ENCODE measurements around the gene LIFR.

LIFR gene

DNA sequence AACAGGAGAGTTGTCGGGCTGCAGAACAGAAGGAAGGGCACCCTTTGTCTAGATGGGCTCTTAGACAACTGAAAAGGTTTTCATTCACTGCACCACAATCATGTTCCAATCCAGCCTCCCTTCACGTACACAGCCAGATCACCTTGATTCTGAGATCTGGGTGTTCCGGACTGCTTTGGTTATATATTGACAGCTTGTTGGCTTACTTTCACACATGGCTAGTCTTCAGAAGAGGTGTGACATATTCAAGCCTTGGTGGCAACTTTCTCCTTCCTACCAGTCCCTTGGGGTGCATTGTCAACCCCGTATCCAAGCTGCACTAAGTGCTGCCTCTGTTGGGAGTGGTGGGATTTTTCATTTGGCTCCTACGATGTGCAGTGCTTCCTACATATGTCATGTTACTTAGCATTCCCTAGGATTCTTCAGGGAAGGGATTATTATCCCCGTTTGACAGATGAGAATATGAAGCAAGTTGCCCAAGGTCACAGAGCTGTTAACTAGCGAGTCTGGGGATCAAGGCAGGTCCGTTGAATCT, 100.6 kb downstream of the LIFR start:
- H3K4me3 Mint-ChIP-seq: no peak overlapping the region
- peaks cover 38% of the 10 kb centered on the region for H3K4me1 Mint-ChIP-seq
- peak overlapping the region; percentile 23 for H3K27ac Mint-ChIP-seq
- peaks cover 46% of the 10 kb centered on the region for H3K27me3 Mint-ChIP-seq
- H3K9me3 Mint-ChIP-seq: no peaks in the 10 kb centered on the region
- no peaks in the 10 kb centered on the region for H3K36me3 Mint-ChIP-seq

DNA sequence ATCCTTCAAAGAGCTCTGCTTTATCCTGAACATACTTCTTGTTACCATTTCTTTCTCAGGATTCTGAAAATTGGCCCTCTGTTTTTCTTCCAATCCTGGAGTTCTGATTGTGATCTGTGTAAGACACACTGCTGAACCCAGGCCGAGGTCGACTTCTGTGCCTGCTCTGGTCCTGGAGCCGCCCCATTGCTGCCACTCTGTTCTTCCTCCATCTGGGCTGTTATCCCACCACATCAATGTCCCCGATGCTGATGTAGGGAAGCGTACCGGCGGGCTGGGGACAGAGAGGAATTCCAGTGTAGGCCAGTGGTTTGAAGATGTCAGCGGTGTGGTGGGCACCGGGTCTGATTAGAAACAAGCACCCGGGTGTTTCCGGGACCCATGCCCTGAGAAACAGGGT, 102.5 kb downstream of the LIFR start:
- peaks cover 40% of the 10 kb centered on the region for H3K4me1 Mint-ChIP-seq
- peak overlapping the region; percentile 55 for H3K4me3 Mint-ChIP-seq
- peaks cover 59% of the 10 kb centered on the region for H3K27me3 Mint-ChIP-seq
- H3K27ac Mint-ChIP-seq: no peak overlapping the region
- H3K36me3 Mint-ChIP-seq: no peaks in the 10 kb centered on the region
- H3K9me3 Mint-ChIP-seq: no peaks in the 10 kb centered on the region

DNA sequence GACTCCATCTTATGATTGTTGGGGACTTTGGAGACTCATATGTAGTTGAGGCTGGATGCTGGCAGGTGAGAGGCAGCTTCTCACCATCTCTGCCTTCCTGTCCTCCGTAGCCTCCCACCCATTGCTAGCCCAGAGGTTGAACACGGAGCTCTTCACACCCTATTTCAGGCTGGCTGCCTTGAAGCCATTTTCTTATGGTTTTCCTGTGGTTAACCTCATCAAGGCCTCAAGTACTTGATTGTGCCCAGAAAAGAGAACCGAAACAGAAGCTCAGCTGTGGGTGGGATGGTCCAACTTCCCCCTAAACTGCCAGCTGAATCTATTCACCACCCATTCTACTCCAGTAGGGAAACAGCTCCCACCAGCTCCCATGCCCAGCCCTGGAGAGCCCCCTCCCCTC, 102.9 kb downstream of the LIFR start:
- H3K36me3 Mint-ChIP-seq: no peaks in the 10 kb centered on the region
- peaks cover 40% of the 10 kb centered on the region for H3K4me1 Mint-ChIP-seq
- H3K27me3 Mint-ChIP-seq: peaks cover 60% of the 10 kb centered on the region
- H3K9me3 Mint-ChIP-seq: no peaks in the 10 kb centered on the region
- peak overlapping the region; percentile 55 for H3K4me3 Mint-ChIP-seq
- no peak overlapping the region for H3K27ac Mint-ChIP-seq

DNA sequence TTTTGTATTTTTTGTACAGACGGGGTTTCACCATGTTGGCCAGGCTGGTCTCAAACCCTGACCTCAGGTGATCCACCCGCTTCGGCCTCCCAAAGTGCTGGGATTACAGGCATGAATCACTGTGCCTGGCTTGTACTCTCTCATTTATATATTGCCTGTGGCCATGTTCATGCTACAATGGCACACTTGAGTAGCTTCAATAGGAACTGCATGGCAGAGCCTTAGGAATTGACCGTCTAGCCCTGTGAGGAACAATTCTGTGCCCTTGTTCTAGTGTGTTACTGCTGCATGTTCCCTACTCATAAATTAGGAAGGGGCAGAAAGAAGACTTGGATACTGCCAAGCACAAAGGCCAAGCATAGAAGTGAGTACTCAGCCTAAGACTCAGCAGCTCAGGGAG, 104.2 kb downstream of the LIFR start:
- H3K9me3 Mint-ChIP-seq: no peaks in the 10 kb centered on the region
- no peaks in the 10 kb centered on the region for H3K36me3 Mint-ChIP-seq
- no peak overlapping the region for H3K4me3 Mint-ChIP-seq
- H3K4me1 Mint-ChIP-seq: peaks cover 40% of the 10 kb centered on the region
- H3K27me3 Mint-ChIP-seq: peaks cover 57% of the 10 kb centered on the region
- H3K27ac Mint-ChIP-seq: peak overlapping the region; percentile 43

DNA sequence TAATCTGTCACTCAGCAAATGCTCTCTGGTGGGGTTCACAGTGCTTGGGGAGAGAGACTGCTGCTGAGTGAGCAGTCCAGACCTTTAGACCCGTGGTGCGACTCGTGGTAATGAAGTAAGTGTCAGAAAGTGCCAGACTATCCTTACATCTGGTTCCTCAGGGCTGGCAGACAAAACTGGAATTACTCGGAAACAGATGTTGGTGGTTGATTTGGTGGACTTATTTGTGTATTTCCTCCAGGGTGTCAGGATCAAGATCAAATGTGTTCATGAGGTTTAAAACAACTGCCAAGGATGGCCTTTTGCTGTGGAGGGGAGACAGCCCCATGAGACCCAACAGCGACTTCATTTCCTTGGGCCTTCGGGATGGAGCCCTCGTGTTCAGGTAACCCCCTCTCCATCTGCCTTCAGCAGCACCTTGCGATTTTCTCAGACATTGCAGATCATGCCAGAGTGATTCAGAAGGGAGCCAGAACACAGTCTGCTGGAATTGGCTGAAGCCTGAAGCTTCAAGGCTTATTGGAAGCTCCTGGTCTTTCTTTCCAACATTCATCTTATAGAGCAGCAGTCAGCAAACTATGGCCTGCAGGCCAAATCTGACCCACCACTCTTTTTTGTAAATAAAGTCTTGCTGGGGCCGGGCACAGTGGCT, 105.2 kb downstream of the LIFR start:
- Mint-ChIP-seq H3K27me3 (peaks cover 56% of the 10 kb centered on the region), H3K4me3 (no peak overlapping the region), H3K27ac (peak overlapping the region; percentile 8), H3K4me1 (peaks cover 40% of the 10 kb centered on the region), H3K36me3 (no peaks in the 10 kb centered on the region), H3K9me3 (no peaks in the 10 kb centered on the region)

DNA sequence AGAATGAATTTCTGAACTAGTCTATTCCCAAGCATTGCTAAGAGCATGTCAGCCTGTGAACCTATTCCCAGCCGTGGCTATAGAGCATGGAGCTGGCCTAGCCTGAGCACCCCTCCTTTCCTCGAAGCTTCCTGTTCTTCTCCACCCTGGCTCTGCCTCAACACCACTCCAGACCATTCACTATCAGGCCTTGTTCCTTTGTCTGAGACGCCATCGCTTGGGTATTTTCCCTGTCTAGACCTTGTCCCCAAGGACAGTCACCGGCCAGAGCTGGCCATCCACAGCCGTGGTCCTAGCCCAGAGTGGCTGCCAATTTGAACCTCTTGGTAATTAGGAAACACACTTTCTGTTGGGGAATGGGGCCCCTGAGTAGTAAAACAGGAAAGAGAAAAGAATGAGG, 105.8 kb downstream of the LIFR start:
- Mint-ChIP-seq H3K27ac (no peak overlapping the region), H3K27me3 (peaks cover 53% of the 10 kb centered on the region), H3K36me3 (no peaks in the 10 kb centered on the region), H3K9me3 (no peaks in the 10 kb centered on the region), H3K4me1 (peaks cover 36% of the 10 kb centered on the region), H3K4me3 (no peak overlapping the region)

DNA sequence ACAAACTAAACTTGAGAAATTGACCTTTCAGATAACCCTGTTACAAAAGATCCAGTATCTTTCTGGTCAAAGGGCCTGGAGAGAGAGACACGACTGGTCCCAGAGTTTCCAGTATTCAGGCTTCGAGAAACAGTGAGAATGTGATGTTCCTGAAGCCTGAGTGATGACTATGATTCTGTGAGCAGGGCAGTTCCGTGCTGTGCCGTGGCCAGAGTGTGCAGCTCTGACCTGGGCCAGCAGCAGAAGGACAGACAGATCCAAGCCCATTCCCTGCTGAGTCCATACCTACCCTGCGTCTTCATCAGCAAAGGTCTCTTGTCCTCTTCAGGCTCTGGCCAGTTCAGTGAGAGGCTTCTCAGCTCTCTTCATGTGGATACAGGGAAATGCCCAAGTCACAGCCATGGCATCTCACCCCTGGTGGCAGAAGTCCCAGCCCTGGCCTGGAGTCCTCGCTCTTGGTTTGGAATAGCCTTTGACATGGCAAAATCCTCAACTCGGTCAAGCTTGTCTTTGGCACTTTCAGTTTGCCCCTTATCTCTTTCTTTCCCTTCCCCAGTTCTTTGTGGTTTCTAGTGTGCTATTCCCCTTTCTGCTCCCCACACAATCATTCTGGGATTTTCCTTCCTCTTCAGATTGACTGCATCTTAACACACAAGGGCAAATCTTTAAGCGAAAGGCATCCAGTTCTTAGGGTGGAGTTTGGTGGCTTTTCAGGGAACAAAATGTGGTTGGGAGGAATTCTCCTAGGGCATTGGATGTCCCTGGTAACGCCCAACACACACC, 107.7 kb downstream of the LIFR start:
- H3K4me3 Mint-ChIP-seq: no peak overlapping the region
- H3K9me3 Mint-ChIP-seq: no peaks in the 10 kb centered on the region
- peaks cover 21% of the 10 kb centered on the region for H3K4me1 Mint-ChIP-seq
- no peak overlapping the region for H3K27ac Mint-ChIP-seq
- H3K27me3 Mint-ChIP-seq: peaks cover 42% of the 10 kb centered on the region
- no peaks in the 10 kb centered on the region for H3K36me3 Mint-ChIP-seq

DNA sequence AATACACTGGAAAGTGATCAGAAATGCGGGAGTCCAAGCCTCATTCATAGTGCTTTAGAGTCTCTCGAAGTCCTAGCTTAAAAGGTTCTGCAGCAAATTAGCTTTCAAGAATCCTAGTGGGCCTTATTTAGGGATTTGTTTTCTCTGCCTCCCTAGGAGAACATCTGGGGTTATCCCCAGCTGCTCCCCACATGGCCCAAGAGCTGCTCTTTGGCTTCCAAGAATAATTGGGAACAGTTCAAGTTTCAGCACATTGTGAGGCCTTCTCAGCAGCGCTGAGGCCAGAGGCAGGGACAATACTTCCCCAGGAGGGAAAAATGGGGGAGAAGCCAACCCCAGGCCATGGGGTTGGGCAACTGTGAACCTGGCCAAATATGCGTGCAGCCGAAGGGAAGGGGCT, 108.7 kb downstream of the LIFR start:
- Mint-ChIP-seq H3K27me3 (peaks cover 39% of the 10 kb centered on the region), H3K9me3 (no peaks in the 10 kb centered on the region), H3K27ac (no peak overlapping the region), H3K4me3 (no peak overlapping the region), H3K36me3 (no peaks in the 10 kb centered on the region), H3K4me1 (peaks cover 12% of the 10 kb centered on the region)

DNA sequence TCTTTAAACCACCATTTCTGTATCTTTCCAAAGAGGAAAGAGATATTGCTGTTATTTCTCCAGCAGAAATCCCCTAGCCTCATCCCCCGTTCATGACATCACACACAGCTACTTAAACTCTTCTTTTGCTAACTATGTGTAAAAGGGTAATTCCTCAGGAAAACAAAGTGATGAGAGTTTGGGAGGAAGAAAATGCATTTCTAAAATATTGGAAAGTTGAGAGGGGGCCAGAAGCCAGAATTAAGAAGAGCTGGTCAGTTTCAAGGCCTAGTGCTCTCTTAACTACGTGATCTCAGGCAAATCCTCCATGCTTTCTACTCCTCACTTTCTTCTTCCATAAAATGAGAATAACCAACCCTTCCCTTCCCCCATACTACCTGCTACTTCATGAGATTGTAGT, 109.4 kb downstream of the LIFR start:
- peaks cover 34% of the 10 kb centered on the region for H3K27me3 Mint-ChIP-seq

DNA sequence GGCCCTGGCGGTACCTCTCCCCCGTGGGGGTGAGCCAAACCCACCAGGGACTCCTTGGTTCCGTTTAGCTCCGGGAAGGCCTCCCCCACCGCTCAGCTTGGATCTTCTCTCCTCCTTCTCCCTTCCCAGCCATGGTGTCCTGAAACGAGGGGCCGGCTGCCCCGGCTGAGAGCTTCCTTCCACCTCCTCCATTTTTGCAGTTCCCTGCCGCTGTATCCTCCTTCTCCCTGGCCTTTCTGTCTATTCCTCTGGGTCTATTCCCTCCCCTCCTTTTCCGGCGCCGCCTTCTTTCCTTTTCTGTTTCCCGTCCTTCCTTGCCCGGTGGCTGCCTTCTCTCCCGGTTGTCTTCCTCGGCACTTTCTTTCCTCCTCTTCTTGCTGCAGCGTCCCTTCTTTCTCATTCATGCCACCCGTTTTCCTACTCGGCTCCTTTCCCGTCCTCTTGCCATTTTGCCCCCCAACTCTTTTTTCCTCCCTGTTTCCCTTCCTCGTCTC, 110.4 kb downstream of the LIFR start:
- H3K36me3 Mint-ChIP-seq: no peaks in the 10 kb centered on the region
- no peak overlapping the region for H3K27ac Mint-ChIP-seq
- H3K4me1 Mint-ChIP-seq: peaks cover 5% of the 10 kb centered on the region
- no peaks in the 10 kb centered on the region for H3K9me3 Mint-ChIP-seq
- H3K27me3 Mint-ChIP-seq: peaks cover 37% of the 10 kb centered on the region
- no peak overlapping the region for H3K4me3 Mint-ChIP-seq

More for the DNA sequence above, 109.4 kb downstream of the LIFR start:
- Mint-ChIP-seq H3K27ac (peak overlapping the region; percentile 23), H3K4me1 (peaks cover 5% of the 10 kb centered on the region), H3K36me3 (no peaks in the 10 kb centered on the region), H3K4me3 (no peak overlapping the region), H3K9me3 (no peaks in the 10 kb centered on the region)

DNA sequence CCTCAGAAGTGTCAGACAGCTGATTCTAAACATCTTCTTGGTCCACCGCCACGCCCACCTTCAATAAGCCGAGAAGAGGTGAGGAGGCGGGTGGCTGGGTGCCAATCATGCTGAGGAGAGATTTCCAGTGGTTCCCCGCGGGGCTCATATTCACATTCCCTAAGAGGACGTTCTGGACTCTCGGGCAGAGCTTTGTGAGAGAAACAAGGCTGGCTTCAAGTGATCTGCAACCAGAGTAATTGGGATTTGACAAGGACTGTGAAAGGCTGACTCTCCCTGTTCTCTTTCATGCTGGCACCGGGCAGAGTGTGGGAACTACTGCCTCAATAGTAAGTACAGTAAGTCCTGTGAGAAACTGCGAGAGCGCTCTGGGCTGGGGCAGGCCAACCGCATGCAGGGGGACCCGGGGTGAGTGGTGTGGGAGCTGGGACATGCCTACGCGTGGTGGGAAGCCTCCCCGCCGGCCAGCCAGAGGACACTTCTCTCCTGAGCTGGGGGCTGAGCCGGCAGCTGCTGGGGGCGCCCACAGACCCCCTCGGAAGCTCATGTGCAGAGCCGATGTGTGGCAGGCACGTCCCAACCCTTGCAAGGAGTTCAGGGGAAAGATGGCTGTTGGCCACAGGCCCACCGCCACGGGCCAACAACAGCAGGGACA, 110.9 kb downstream of the LIFR start:
- Mint-ChIP-seq H3K9me3 (no peaks in the 10 kb centered on the region), H3K36me3 (no peaks in the 10 kb centered on the region), H3K27ac (no peak overlapping the region), H3K4me3 (no peak overlapping the region), H3K27me3 (peaks cover 31% of the 10 kb centered on the region), H3K4me1 (no peaks in the 10 kb centered on the region)

DNA sequence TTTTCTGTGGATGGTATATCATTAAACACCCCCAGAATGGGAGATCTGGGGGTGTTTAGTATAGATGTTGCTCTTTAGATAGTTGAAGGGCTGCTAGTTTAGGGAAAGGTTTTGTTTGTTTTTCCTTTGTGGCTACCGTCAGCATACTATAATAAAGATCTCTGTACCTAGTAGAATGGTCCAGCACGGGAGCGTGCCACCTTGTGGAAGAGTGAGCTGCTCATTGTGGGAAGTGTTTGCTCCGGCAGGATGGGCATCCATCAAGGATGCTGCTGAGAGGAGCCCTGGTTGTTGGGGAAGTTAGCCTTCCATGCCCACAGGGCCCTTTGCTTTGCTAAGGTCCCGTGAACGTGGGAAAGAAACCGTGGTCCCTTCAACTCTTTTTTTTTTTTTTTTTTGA, 113.1 kb downstream of the LIFR start:
- H3K36me3 Mint-ChIP-seq: no peaks in the 10 kb centered on the region
- peaks cover 20% of the 10 kb centered on the region for H3K27me3 Mint-ChIP-seq
- H3K27ac Mint-ChIP-seq: no peak overlapping the region
- no peaks in the 10 kb centered on the region for H3K9me3 Mint-ChIP-seq
- H3K4me3 Mint-ChIP-seq: no peak overlapping the region
- H3K4me1 Mint-ChIP-seq: no peaks in the 10 kb centered on the region

DNA sequence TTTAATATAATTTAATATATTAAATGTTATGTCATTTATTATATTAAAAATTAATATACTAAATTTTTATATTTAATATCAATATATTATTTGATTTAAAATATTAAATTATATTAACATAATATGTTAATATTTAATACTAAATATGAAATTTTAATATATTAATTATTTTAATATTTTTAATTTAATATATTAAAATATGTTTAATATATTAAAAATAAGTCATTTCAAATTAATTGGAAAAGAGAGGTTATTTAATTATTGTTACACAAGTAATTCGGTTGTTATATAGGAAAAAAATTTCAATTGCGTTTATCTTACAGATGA, 114.2 kb downstream of the LIFR start:
- Mint-ChIP-seq H3K27me3 (peaks cover 17% of the 10 kb centered on the region), H3K27ac (no peak overlapping the region), H3K36me3 (no peaks in the 10 kb centered on the region), H3K4me3 (no peak overlapping the region), H3K9me3 (no peaks in the 10 kb centered on the region), H3K4me1 (no peaks in the 10 kb centered on the region)

DNA sequence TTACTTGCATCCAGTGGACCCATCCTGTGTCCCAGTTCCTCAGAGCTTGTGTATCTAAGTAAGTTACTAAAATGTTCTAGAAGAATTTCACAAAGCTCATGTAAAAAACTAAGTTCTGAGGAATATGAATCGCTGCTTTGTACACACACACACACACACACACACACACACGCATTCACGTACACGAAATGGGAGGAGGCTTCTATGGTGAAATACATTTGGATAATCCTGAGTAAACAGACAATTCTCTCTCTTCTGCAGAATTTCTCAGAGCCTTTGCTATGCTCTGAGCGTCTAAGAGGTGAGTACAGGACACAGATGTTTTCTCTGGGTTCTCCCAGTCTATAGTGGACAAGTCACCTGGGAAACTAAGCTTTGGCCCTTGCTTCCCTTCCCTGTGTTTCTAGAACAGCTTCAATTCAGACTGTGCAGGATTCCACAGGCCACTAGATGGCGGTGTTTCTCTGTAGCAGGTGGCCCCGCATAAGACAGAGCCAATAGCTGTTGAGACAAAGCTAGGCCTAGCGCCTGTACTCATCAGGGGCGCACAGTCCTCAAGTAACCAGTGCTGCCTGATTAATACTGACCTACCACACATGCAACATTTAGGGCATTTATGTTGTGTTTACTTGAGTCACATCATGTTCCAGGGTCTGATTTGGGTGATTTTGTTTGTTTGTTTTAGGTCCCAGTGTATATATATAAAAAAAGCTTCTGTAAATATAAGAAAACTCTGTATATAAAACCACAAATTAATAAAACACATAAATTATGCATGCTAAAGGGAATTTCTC, 114.8 kb downstream of the LIFR start:
- H3K27me3 Mint-ChIP-seq: peaks cover 13% of the 10 kb centered on the region

DNA sequence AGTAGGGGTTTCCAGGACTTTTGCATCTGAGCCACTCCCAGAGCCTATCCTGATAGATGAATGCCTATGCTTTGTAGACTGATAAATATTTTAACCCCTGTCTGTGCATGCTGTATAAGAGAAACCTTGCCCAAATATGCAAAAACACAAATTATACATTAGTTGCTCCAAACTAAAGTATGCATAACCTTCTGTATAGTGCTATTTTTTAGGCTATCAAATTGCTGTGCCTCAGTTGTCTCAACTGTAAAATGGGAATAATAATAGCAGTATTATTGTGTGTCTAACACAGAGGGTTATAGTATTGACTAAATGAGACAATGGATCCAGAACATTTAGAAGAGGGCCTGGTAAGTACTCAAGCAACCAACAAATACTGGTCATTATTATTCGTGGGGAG, 117.7 kb downstream of the LIFR start:
- H3K27ac Mint-ChIP-seq: no peak overlapping the region
- no peak overlapping the region for H3K4me3 Mint-ChIP-seq
- no peaks in the 10 kb centered on the region for H3K4me1 Mint-ChIP-seq
- H3K36me3 Mint-ChIP-seq: no peaks in the 10 kb centered on the region
- H3K9me3 Mint-ChIP-seq: no peaks in the 10 kb centered on the region
- H3K27me3 Mint-ChIP-seq: peaks cover 11% of the 10 kb centered on the region

More for the DNA sequence above, 114.8 kb downstream of the LIFR start:
- Mint-ChIP-seq H3K4me1 (no peaks in the 10 kb centered on the region), H3K36me3 (no peaks in the 10 kb centered on the region), H3K4me3 (no peak overlapping the region), H3K27ac (no peak overlapping the region), H3K9me3 (no peaks in the 10 kb centered on the region)
